Prostate gland (tissue), 2 donors: ENCODE results near the gene BLOC1S3. TPM values are rescaled to one million over a fixed set of nuclear protein-coding genes. Genes with fewer than 3 reads are reported as not detected.
"Not testable (repeated sequence)": the region's sequence is repeated elsewhere in the genome, so short reads cannot be mapped to it uniquely, and the experiment has no call there.

Experiments used
- DNase-seq: peaks from one replicate; pipeline ENCODE4 v3.0.0-alpha.2; 2019; ENCODE audit warnings: low spot score
- H3K27ac ChIP-seq, 2 donors: fragments of 200-600 bp; sonication (generic); 2 replicates each; pipeline ENCODE4 v1.5.1; 2017 to 2019
- H3K27me3 ChIP-seq: fragments of 200-600 bp; sonication (generic); replicated peaks from 2 replicates; pipeline ENCODE4 v1.5.1; 2019; ENCODE audit not compliant: insufficient read depth
- H3K36me3 ChIP-seq, 2 donors: fragments of 200-600 bp; sonication (generic); 1 replicate in 1 of 2; 2 replicates in 1 of 2; pipeline versions ENCODE4 v1.5.1 to v1.8.1; 2017 to 2019
- H3K4me1 ChIP-seq: fragments of 200-600 bp; sonication (generic); replicated peaks from 2 replicates; pipeline ENCODE4 v1.5.1; 2019
- H3K4me3 ChIP-seq, 2 donors: fragments of 200-600 bp; sonication (generic); 2 replicates each; pipeline ENCODE4 v1.5.1; 2017 to 2019
- H3K9me3 ChIP-seq: fragments of 200-600 bp; sonication (generic); 2 replicates; pipeline ENCODE4 v1.5.1; 2017
- CTCF ChIP-seq, 4 experiments: fragments of 200-600 bp in 2 of 4; fragments of 450-650 bp in 2 of 4; sonication (generic) in 2 of 4; IDR thresholded peaks; 1 replicate in 3 of 4; 2 replicates in 1 of 4; pipeline ENCODE4 v1.5.1; 2016 to 2019; ENCODE audit warnings: antibody characterized with exemption in 4 of 4, mild to moderate bottlenecking in 2 of 4, moderate library complexity in 2 of 4
- POLR2A ChIP-seq: fragments of 450-650 bp; IDR thresholded peaks from one replicate; pipeline ENCODE4 v1.6.1; 2016; ENCODE audit warnings: antibody characterized with exemption, mild to moderate bottlenecking
- POLR2AphosphoS5 ChIP-seq: sonication (generic); formaldehyde crosslinking; IDR thresholded peaks from one replicate; pipeline ENCODE4 v1.6.1; 2017; ENCODE audit warnings: antibody characterized with exemption
- WGBS: methylation state at CpG from one replicate; pipeline ENCODE4 v1.1.5; 2018; 5-methylcytosine and 5-hydroxymethylcytosine counted together
- intact Hi-C: fragments of 100-400 bp; cut with DNase I; formaldehyde crosslinking; loops from one replicate; pipeline ENCODE4 v1.14.2; 2022
- total RNA-seq, 2 donors: library from RNA; depleted of rRNA; stranded (reverse); fragments of >200 nt; gene quantifications; one replicate each; pipeline ENCODE4 v1.1.0, GENCODE V29; 2016

Gene BLOC1S3
- total RNA-seq, 2 donors from 2014 or later = 21.4 to 30.4 TPM

- Histone ChIP-seq H3K36me3 (no peaks in the 10 kb centered on the region), H3K27me3 (no peaks in the 10 kb centered on the region), H3K4me3 (no peak overlapping the region), H3K9me3 (no peaks in the 10 kb centered on the region), H3K27ac (no peak overlapping the region), H3K4me1 (no peaks in the 10 kb centered on the region)
- no peak for DNase-seq
- intact Hi-C loops = no loop called here
- no peak for TF ChIP-seq POLR2AphosphoS5
- 57% methylated on average over 4 of the region's 4 CpGs for WGBS
Measured at GRCh38 chr19:45218426-45218825, 39.8 kb downstream of the BLOC1S3 start.

GRCh38 chr19:45218911-45219743, 40.5 kb downstream of the BLOC1S3 start:
- no peaks in the 10 kb centered on the region for H3K9me3 ChIP-seq
- intact Hi-C loops = no loop called here
- no peak overlapping the region for H3K4me3 ChIP-seq
- WGBS = 67% methylated on average over 18 of the region's 18 CpGs
- H3K27me3 ChIP-seq = no peaks in the 10 kb centered on the region
- TF ChIP-seq POLR2AphosphoS5 = no peak
- TF ChIP-seq CTCF (IDR thresholded peaks at IDR 0.05) = no peak
- TF ChIP-seq POLR2A = no peak
- no peaks in the 10 kb centered on the region for H3K36me3 ChIP-seq
- DNase-seq = no peak
- H3K4me1 ChIP-seq = no peaks in the 10 kb centered on the region
- H3K27ac ChIP-seq = no peak overlapping the region

- DNase-seq = no peak
- H3K4me3 ChIP-seq = no peak overlapping the region
- H3K27me3 ChIP-seq = no peaks in the 10 kb centered on the region
- 74% methylated on average over 6 of the region's 6 CpGs for WGBS
- no peak overlapping the region for H3K27ac ChIP-seq
- H3K36me3 ChIP-seq = no peaks in the 10 kb centered on the region
- H3K9me3 ChIP-seq = no peaks in the 10 kb centered on the region
- no peaks in the 10 kb centered on the region for H3K4me1 ChIP-seq
- intact Hi-C loops = no loop called here
- TF ChIP-seq POLR2A (no peak), POLR2AphosphoS5 (no peak), CTCF (IDR thresholded peaks at IDR 0.05) (no peak)
Measured at GRCh38 chr19:45222724-45223123, 44.1 kb downstream of the BLOC1S3 start.

- Histone ChIP-seq H3K4me1 (no peaks in the 10 kb centered on the region), H3K36me3 (no peaks in the 10 kb centered on the region), H3K27ac (no peak overlapping the region), H3K9me3 (no peaks in the 10 kb centered on the region), H3K4me3 (no peak overlapping the region), H3K27me3 (no peaks in the 10 kb centered on the region)
- 95% methylated on average over 5 of the region's 5 CpGs for WGBS
- no peak for TF ChIP-seq CTCF (IDR thresholded peaks at IDR 0.05)
- no peak for TF ChIP-seq POLR2A
- TF ChIP-seq POLR2AphosphoS5 = no peak
- no peak for DNase-seq
- intact Hi-C loops = no loop called here
Measured at GRCh38 chr19:45223879-45224278, 45.3 kb downstream of the BLOC1S3 start.

GRCh38 chr19:45224645-45225044, 46.1 kb downstream of the BLOC1S3 start:
- H3K27me3 ChIP-seq = no peaks in the 10 kb centered on the region

GRCh38 chr19:45229056-45229455, 50.5 kb downstream of the BLOC1S3 start:
- H3K27ac ChIP-seq, DNase-seq, H3K4me3 ChIP-seq, H3K36me3 ChIP-seq, H3K4me1 ChIP-seq, H3K9me3 ChIP-seq, intact Hi-C loops, H3K27me3 ChIP-seq: not testable (repeated sequence)
- 87% methylated on average over 2 of the region's 2 CpGs for WGBS

More at GRCh38 chr19:45224645-45225044, 46.1 kb downstream of the BLOC1S3 start:
- WGBS = 40% methylated on average over 7 of the region's 11 CpGs
- Histone ChIP-seq H3K27ac (no peak overlapping the region), H3K4me1 (no peaks in the 10 kb centered on the region), H3K36me3 (no peaks in the 10 kb centered on the region), H3K9me3 (no peaks in the 10 kb centered on the region), H3K4me3 (no peak overlapping the region)
- DNase-seq = no peak
- intact Hi-C loops = no loop called here
- TF ChIP-seq POLR2A (no peak), CTCF (IDR thresholded peaks at IDR 0.05) (no peak), POLR2AphosphoS5 (no peak)
